ENCODE measurements around the gene DENND2A.

DNA sequence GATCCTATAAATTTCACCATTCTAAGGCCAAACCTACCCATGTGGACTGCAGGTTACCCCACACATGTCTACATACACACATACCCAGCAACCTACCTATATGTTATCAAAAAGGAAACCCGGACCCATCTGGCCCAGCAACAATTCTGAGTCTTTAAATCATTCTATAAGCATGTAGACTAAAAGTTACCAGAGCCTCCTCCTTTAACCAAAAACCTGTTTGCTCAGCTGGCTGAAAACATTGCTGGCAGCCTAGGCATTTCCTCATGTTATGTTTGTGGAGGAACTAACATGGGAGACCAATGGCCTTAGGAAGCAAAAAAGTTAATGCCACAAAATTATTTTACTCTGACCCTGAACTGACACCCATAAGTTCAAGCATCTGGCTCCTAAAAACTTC lies 26.9 kb upstream of the DENND2A start:
- TF ChIP-seq CTCF (IDR thresholded peaks at IDR 0.05 in 4 of 5, conservative IDR thresholded peaks at IDR 0.05 in 1 of 5) (no peak), POLR2A (IDR thresholded peaks at IDR 0.05) (no peak)
